ENCODE data around the gene SHISA9. TPM values are rescaled to one million over a fixed set of nuclear protein-coding genes. Genes with fewer than 3 reads are reported as not detected.

SHISA9 gene
- polyA plus RNA-seq, 1 donor = 2.7 TPM

DNA sequence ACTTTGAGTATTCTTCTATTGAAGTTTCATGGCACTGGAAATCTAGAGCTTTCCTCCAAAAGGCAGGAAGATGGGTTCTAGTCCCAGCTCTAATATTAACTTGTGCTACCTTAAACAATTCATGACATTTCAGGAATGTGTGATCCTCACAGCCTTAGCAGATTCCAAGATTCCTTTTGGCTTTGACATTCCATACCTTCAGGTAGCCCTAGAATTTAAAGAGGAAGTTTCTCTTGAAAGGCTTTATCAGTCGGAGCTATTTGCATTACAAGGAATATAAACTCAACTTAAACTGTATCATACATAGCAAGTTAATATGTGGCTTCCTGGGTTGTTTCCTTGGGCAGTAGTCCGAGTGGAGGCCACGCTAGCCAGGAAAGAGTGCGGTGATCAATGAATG lies 330.0 kb downstream of the SHISA9 start:
- Histone ChIP-seq H3K4me3 (ENCODE audit: low read length) (no peak overlapping the region), H3K36me3 (ENCODE audit: control insufficient read depth, insufficient read depth, low read length) (no peaks in the 10 kb centered on the region), H3K4me1 (ENCODE audit: control insufficient read depth, insufficient read depth, low read length) (no peaks in the 10 kb centered on the region), H3K27ac (ENCODE audit: low read length) (no peak overlapping the region), H3K27me3 (ENCODE audit: control insufficient read depth, insufficient read depth, low read length) (no peaks in the 10 kb centered on the region), H3K9me3 (ENCODE audit: control insufficient read depth, low read depth, low read length) (no peaks in the 10 kb centered on the region)
- WGBS (ENCODE audit: insufficient coverage, low lambda C conversion rate) = no CpG with 5 or more reads among the region's 4 CpGs
- no peak for DNase-seq

DNA sequence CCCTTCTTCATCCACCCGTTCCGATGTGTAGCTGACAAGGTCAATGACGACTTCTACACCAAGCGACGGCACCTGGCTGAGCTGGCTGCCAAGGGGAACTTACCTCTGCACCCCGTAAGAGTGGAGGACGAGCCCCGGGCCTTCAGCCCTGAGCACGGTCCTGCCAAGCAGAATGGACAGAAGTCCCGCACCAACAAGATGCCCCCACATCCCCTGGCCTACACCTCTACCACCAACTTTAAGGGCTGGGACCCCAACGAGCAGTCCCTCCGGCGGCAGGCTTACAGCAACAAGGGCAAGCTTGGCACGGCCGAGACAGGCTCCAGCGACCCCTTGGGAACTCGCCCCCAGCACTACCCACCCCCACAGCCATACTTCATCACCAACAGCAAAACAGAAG lies 333.6 kb downstream of the SHISA9 start:
- H3K9me3 ChIP-seq (ENCODE audit: control insufficient read depth, low read depth, low read length) = no peaks in the 10 kb centered on the region
- no peak overlapping the region for H3K27ac ChIP-seq (ENCODE audit: low read length)
- H3K27me3 ChIP-seq (ENCODE audit: control insufficient read depth, insufficient read depth, low read length) = no peaks in the 10 kb centered on the region
- DNase-seq = no peak
- H3K4me1 ChIP-seq (ENCODE audit: control insufficient read depth, insufficient read depth, low read length) = no peaks in the 10 kb centered on the region
- no peak overlapping the region for H3K4me3 ChIP-seq (ENCODE audit: low read length)
- H3K36me3 ChIP-seq (ENCODE audit: control insufficient read depth, insufficient read depth, low read length) = no peaks in the 10 kb centered on the region
- no CpG with 5 or more reads among the region's 17 CpGs for WGBS (ENCODE audit: insufficient coverage, low lambda C conversion rate)

DNA sequence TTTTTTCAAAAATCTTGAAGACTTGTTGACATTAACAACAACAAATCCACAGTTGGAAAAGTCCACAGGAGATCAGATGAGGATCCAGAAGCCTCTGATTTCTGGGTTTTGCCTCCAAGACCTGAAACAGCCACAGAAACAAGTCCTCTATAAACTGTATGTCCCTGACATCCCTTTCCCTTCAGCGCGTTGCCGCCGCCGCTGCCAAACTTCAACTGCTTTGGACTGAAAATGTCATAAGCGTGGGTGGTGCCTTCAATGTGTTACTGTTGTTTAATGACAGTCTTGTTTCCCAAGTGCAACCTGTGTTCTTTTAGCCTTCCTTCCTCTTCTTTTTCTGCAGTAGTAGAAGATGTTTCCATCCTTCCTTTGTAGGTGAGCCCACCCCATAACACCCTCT lies 334.9 kb downstream of the SHISA9 start:
- H3K36me3 ChIP-seq (ENCODE audit: control insufficient read depth, insufficient read depth, low read length) = no peaks in the 10 kb centered on the region
- no peaks in the 10 kb centered on the region for H3K9me3 ChIP-seq (ENCODE audit: control insufficient read depth, low read depth, low read length)
- H3K4me1 ChIP-seq (ENCODE audit: control insufficient read depth, insufficient read depth, low read length) = no peaks in the 10 kb centered on the region
- no peak overlapping the region for H3K4me3 ChIP-seq (ENCODE audit: low read length)
- no peak overlapping the region for H3K27ac ChIP-seq (ENCODE audit: low read length)
- DNase-seq = no peak
- WGBS (ENCODE audit: insufficient coverage, low lambda C conversion rate) = 100% methylated on average over 1 of the region's 6 CpGs
- no peaks in the 10 kb centered on the region for H3K27me3 ChIP-seq (ENCODE audit: control insufficient read depth, insufficient read depth, low read length)

DNA sequence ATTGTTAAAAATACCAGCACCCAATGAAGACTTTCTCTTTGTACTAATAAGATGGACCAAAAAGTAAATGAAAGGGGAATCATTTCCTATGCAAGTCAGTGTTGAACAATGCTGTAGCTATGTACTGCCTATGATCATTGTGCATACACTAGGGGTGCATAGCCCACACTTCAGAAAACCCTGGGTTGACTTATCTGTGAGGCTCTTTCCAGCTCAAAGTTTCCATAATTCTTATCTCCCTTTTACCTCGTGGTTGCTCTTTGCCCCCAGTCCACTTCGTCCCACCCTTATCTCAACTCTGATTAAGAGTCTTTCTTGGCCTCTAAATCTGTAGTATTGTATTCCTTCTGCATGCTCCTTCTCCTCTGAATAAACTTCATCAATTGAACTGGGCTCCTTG lies 336.8 kb downstream of the SHISA9 start:
- Histone ChIP-seq H3K9me3 (ENCODE audit: control insufficient read depth, low read depth, low read length) (no peaks in the 10 kb centered on the region), H3K27me3 (ENCODE audit: control insufficient read depth, insufficient read depth, low read length) (no peaks in the 10 kb centered on the region), H3K36me3 (ENCODE audit: control insufficient read depth, insufficient read depth, low read length) (no peaks in the 10 kb centered on the region), H3K4me3 (ENCODE audit: low read length) (no peak overlapping the region), H3K27ac (ENCODE audit: low read length) (peak overlapping the region; percentile 16), H3K4me1 (ENCODE audit: control insufficient read depth, insufficient read depth, low read length) (no peaks in the 10 kb centered on the region)
- no CpG with 5 or more reads among the region's 2 CpGs for WGBS (ENCODE audit: insufficient coverage, low lambda C conversion rate)
- DNase-seq = peak; percentile 78 to 92

DNA sequence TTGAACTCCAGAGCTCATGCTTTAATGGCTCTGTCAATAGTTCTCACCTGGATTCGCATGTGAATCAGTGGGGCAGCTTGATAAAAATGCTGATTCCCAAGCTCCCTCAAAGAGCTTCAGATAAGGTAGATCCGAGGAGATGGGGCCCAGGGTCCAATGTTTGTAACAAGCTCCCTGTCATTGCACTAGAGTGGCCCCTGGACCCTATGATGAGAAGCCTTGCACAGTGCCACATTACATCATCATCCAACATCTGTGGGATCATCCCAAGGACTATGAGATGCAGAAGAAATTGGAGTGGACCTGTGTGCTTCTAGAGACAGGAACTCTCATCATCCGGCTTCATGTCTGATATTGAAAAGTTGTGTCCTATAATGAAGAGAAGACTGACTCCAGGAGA lies 340.8 kb downstream of the SHISA9 start:
- Histone ChIP-seq H3K36me3 (ENCODE audit: control insufficient read depth, insufficient read depth, low read length) (no peaks in the 10 kb centered on the region), H3K27me3 (ENCODE audit: control insufficient read depth, insufficient read depth, low read length) (no peaks in the 10 kb centered on the region), H3K4me3 (ENCODE audit: low read length) (no peak overlapping the region), H3K4me1 (ENCODE audit: control insufficient read depth, insufficient read depth, low read length) (no peaks in the 10 kb centered on the region), H3K27ac (ENCODE audit: low read length) (no peak overlapping the region), H3K9me3 (ENCODE audit: control insufficient read depth, low read depth, low read length) (no peaks in the 10 kb centered on the region)
- DNase-seq = peak; percentile 7 to 41
- WGBS (ENCODE audit: insufficient coverage, low lambda C conversion rate) = no CpG with 5 or more reads among the region's 3 CpGs

DNA sequence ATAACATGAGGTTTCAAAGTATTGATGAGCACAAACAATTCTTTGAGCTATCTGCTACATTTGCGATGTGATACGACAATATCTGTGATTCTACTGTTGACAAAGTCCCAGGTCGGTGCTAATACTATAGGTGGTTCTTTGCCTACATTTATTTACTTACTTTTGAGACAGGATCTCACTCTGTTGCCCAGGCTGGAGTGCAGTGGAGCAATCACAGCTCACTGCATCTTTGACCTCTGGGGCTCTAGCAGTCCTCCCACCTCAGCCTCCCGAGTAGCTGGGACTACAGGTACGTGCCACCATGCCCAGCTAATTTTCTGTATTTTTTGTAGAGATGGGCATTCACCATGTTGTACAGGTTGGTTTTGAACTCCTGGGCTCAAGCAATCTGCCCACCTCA lies 343.4 kb downstream of the SHISA9 start:
- no CpG with 5 or more reads among the region's 5 CpGs for WGBS (ENCODE audit: insufficient coverage, low lambda C conversion rate)
- Histone ChIP-seq H3K36me3 (ENCODE audit: control insufficient read depth, insufficient read depth, low read length) (no peaks in the 10 kb centered on the region), H3K4me3 (ENCODE audit: low read length) (no peak overlapping the region), H3K27me3 (ENCODE audit: control insufficient read depth, insufficient read depth, low read length) (no peaks in the 10 kb centered on the region), H3K27ac (ENCODE audit: low read length) (no peak overlapping the region), H3K9me3 (ENCODE audit: control insufficient read depth, low read depth, low read length) (no peaks in the 10 kb centered on the region), H3K4me1 (ENCODE audit: control insufficient read depth, insufficient read depth, low read length) (no peaks in the 10 kb centered on the region)
- no peak for DNase-seq

DNA sequence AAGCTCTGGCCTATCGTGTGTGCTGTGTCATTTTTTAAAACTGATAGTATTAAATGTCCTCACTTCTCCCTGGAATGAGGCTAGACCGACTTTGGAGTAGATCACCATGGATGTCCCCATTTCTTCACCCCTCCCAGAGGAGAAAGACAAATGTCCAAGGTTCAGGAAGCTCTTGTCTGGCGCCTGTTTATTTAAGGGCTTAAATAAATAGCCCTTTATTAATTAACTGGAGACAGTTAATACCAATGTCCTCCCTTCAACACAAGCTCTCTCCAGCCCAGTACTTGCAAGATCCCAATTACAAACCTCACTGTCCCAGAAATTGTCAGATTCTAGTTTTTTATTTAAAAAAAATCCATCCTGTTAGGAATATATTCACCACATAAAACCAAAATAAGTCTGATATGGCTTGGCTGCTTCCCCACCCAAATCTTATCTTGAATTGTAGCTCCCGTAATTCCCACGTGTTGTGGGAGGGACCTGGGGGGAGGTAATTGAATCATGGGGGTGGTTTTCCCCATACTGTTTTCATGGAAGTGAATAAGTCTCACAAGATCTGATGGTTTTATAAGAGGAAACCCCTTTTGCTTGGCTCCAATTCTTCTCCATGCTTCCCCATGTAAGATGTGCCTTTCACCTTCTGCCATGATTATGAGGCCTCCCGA lies 344.4 kb downstream of the SHISA9 start:
- Histone ChIP-seq H3K27me3 (ENCODE audit: control insufficient read depth, insufficient read depth, low read length) (no peaks in the 10 kb centered on the region), H3K4me1 (ENCODE audit: control insufficient read depth, insufficient read depth, low read length) (no peaks in the 10 kb centered on the region), H3K9me3 (ENCODE audit: control insufficient read depth, low read depth, low read length) (no peaks in the 10 kb centered on the region), H3K27ac (ENCODE audit: low read length) (no peak overlapping the region), H3K4me3 (ENCODE audit: low read length) (no peak overlapping the region), H3K36me3 (ENCODE audit: control insufficient read depth, insufficient read depth, low read length) (no peaks in the 10 kb centered on the region)
- WGBS (ENCODE audit: insufficient coverage, low lambda C conversion rate) = 100% methylated on average over 1 of the region's 6 CpGs
- DNase-seq = peak; percentile 7 to 64

DNA sequence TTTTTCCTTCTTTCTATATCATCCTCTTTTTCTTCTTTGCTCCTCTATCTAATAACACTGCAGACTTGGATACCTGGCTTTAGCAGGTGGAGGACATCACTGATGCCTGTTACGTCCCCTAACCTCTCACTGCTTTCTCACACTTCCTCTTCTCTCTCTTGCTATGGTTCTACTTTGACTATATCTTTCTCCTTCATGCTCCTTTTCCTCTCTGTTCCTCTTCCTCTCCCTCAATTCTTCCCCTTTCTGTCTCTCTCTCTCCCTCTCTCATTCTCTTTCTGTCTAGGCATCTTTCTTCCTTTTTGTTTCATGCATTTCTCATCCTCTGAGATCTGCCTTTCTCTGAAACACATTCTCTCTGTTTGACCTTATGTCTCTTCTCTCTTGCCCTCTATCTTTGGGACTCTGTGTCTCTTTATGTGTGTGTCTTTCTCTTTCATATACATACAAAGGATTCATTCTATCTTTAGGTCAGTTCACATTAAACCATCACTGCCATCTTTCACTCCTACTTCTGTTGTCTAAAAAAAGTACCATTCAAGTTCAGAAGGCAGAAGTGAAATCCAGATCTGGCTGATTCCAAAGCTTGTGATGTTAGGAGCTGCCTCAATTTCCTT lies 353.7 kb downstream of the SHISA9 start:
- no peak for DNase-seq
- Histone ChIP-seq H3K27me3 (ENCODE audit: control insufficient read depth, insufficient read depth, low read length) (no peaks in the 10 kb centered on the region), H3K27ac (ENCODE audit: low read length) (no peak overlapping the region), H3K4me1 (ENCODE audit: control insufficient read depth, insufficient read depth, low read length) (no peaks in the 10 kb centered on the region), H3K9me3 (ENCODE audit: control insufficient read depth, low read depth, low read length) (no peaks in the 10 kb centered on the region), H3K4me3 (ENCODE audit: low read length) (no peak overlapping the region), H3K36me3 (ENCODE audit: control insufficient read depth, insufficient read depth, low read length) (no peaks in the 10 kb centered on the region)
- 63% methylated on average over 1 of the region's 1 CpG for WGBS (ENCODE audit: insufficient coverage, low lambda C conversion rate)

DNA sequence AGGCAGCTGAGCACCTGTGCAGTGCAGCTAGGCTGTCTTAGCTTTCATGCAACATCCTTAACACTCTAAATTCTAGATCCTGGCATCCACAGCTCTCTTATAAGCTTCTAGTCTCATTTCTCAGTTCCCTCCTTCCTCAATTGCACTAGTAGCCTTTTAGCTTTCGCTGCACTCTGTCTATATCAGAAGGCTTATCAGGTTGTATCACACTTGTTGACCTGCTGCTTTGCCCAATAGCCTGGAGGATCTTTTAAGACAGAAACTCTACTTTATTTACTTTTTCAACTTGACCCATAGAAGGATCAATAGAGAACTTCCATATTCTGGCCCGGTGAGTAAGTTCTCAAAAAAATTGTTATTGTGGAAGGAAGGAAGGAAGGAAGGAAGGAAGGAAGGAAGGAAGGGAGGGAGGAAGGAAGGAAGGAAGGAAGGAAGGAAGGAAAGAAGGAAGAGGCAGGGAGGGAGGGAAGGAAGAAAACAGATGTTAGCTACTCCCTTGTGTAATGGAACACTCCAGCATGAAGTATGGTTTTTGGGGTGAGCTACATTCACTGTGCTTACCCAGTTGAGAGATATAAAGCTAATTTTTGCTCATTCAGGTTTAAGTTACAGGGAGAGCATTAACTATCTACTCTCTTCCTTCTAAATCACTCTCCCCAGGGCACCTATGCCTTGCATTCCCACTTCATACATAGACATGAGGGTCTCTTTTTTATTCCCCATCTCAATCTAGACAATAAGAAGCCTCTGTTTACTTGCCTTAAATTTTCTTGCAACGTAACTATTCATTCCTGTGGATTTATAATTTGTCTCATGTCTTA lies 361.1 kb downstream of the SHISA9 start:
- no peaks in the 10 kb centered on the region for H3K4me1 ChIP-seq (ENCODE audit: control insufficient read depth, insufficient read depth, low read length)
- no peak overlapping the region for H3K4me3 ChIP-seq (ENCODE audit: low read length)
- no peak for DNase-seq
- no peak overlapping the region for H3K27ac ChIP-seq (ENCODE audit: low read length)
- 0% methylated on average over 1 of the region's 3 CpGs for whole genome bisulfite sequencing (ENCODE audit: insufficient coverage, low lambda C conversion rate)
- H3K9me3 ChIP-seq (ENCODE audit: control insufficient read depth, low read depth, low read length) = no peaks in the 10 kb centered on the region
- no peaks in the 10 kb centered on the region for H3K36me3 ChIP-seq (ENCODE audit: control insufficient read depth, insufficient read depth, low read length)
- H3K27me3 ChIP-seq (ENCODE audit: control insufficient read depth, insufficient read depth, low read length) = no peaks in the 10 kb centered on the region

DNA sequence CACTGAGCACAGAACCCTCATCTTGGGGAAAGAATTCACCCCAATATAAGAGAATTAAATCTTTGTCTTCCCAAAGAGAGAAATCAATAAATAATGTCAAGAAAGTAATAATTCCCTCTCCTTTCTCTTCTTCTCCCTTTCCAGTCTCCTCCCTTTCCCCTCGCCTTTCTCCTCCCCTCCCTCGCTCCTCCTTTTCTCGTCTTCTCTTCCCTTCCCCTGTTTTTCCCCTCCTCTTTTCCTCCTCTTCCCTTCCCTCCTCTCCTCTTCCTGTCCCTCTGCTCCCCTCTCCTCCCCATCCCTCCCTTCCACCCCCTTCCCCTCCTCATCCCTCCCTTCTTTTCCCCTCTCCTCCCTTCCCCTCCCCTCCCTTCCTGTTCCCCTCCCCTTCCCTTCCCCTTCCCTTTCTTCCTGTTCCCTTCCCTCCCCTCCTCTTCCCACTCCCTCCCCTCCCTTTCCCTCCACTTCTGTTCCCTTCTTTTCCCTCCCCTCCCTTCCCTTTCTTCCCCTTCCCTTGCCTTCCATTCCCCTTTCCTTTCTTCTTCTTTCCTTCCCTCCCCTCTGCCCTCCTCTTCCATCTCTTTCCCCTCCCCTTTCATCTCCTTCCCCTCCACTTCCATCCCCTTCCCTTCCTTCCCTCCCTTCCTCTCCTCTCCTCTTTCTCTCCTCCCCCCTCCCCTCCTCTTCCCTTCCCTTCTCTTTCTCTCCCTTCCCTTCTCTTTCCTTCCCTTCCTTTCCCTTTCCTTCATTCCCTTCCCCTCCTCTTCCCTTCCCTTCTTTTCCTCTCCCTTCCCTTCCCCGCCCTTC lies 363.6 kb downstream of the SHISA9 start:
- Histone ChIP-seq H3K27ac (ENCODE audit: low read length) (no peak overlapping the region), H3K4me1 (ENCODE audit: control insufficient read depth, insufficient read depth, low read length) (no peaks in the 10 kb centered on the region), H3K27me3 (ENCODE audit: control insufficient read depth, insufficient read depth, low read length) (no peaks in the 10 kb centered on the region), H3K9me3 (ENCODE audit: control insufficient read depth, low read depth, low read length) (no peaks in the 10 kb centered on the region), H3K4me3 (ENCODE audit: low read length) (no peak overlapping the region), H3K36me3 (ENCODE audit: control insufficient read depth, insufficient read depth, low read length) (no peaks in the 10 kb centered on the region)
- no peak for DNase-seq
- WGBS (ENCODE audit: insufficient coverage, low lambda C conversion rate) = 80% methylated on average over 4 of the region's 4 CpGs

Measured in large intestine (tissue), 3 donors.